HG03066 (cell line): ENCODE measurements around the gene MUC2.

Source experiments
- ATAC-seq: cut with Tn5 transposase; IDR thresholded peaks from one replicate; pipeline ENCODE4 v1.9.1; 2021; ENCODE audit warnings: low read depth; ENCODE audit not compliant: unreplicated experiment

The MUC2 gene

GRCh38 chr11:1036303-1036923 lies 38.3 kb upstream of the MUC2 start, which contains the start of gene MUC6:
Gene MUC6 (minus strand): TSS chr11:1036718. CDS start chr11:1036655, 63 bp downstream.
- no peak for ATAC-seq

GRCh38 chr11:1036931-1037330 lies 37.7 kb upstream of the MUC2 start:
- ATAC-seq = no peak

- ATAC-seq = no peak
These were observed 37.1 kb upstream of the MUC2 start for GRCh38 chr11:1037506-1038055.

- ATAC-seq = no peak
These were observed 36.3 kb upstream of the MUC2 start for GRCh38 chr11:1038361-1038760.

DNA sequence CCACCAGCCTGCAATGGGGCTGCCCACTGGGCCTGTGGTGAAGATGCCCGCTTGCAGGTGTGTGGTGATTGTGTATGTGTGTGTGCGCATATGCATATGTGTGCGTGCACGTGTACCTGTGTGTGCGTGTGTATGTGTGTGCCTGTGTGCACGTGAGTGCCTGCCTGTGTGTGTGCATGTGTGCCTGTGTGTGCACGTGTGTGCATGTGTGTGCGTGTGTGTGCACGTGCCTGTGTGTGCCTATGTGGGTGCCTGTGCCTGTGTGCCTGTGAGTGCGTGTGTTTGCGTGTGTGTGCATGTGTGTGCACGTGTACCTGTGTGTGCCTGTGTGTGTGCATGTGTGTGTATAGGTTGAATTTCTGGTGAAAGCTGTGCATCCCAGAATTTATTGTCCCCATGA lies 35.8 kb upstream of the MUC2 start:
- no peak for ATAC-seq

GRCh38 chr11:1039481-1040427 lies 34.9 kb upstream of the MUC2 start:
- ATAC-seq = no peak

DNA sequence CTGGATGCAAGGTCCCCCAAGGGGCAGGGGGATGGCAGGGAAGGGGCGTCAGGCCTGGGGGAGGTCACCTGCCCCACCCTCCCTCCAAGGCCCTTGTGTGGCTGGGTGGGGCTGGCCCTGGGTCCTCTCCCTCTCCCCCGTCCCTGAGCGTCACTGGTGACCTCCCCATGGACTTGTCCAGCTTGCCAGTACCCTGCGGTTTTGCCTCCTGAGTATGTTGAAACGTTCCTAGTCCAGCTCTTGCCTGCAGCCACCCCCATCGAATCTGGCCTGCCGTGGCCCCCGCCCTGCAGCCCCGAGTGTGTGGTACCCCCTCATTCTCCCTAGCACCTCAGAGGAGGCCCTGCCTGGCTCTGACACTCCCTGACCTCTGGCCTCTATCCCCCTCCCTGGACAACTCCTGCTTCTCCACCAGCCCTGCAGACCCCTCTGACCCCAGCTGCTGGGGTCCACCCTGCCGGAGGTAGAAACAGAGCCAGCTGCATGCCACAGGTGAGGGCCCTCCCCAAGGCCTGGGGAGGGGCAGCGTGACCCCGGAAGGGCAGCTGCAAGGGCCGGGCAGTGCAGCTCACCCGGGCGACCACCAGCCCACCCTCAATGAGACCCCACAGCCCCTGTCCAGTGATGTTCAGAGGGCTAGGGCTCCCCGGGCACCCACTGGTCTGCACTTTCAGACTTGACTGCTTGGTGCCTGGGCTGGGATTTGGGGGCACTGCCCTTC lies 34.1 kb upstream of the MUC2 start:
- no peak for ATAC-seq

GRCh38 chr11:1041149-1041467 lies 33.6 kb upstream of the MUC2 start:
- no peak for ATAC-seq

DNA sequence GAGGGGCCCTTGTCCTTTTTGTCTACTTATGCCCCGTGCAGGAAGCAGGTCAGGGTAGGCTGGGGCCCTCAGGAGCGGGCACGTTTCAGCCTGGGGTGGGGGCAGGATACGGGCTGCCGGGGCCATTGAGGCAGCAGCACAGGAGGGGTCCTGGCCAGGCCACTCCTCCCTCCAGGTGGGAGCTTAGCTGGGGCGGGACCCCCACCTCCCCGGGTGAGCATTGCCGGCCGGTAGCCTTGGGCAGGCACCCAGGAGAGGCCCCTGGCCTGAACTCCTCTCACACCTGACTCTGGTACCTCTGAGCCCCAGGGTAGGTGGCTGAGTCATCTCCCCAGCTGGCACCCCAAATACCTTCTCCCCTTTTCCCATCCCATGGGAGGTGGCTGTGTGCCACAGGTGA lies 33.2 kb upstream of the MUC2 start:
- no peak for ATAC-seq

DNA sequence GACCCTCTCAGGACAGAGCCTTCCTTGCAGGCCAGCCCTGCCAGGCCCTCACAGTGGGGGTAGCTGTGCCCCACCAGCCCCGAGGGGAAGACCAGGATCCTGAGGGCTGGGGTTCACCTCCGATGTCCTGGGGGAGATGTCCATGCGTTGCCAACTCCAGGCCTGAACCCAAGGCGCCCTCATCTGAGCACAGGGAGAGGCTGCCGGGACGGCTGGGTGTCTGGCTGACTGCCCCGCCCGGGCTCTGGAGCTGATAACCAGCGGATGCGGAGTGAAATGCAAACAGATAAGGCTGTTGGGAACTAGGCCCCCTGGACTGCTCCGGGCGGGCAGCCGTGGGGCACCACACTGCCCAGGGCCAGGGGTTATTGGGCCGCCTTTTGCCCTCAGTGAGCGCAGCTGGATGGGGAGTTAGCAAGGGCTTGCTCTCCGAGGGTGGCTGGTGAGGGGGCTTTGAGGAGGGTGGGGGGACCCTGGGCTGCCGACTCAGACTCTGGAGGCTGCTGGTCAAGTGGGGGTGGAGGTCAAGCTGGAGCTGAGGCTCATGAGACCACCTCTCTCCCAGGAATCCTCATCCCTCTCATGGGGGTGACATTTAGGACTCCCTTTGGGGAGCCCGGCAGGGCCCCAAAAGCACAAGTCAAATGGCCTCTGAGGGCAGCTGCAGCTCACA lies 32.6 kb upstream of the MUC2 start:
- ATAC-seq = no peak

DNA sequence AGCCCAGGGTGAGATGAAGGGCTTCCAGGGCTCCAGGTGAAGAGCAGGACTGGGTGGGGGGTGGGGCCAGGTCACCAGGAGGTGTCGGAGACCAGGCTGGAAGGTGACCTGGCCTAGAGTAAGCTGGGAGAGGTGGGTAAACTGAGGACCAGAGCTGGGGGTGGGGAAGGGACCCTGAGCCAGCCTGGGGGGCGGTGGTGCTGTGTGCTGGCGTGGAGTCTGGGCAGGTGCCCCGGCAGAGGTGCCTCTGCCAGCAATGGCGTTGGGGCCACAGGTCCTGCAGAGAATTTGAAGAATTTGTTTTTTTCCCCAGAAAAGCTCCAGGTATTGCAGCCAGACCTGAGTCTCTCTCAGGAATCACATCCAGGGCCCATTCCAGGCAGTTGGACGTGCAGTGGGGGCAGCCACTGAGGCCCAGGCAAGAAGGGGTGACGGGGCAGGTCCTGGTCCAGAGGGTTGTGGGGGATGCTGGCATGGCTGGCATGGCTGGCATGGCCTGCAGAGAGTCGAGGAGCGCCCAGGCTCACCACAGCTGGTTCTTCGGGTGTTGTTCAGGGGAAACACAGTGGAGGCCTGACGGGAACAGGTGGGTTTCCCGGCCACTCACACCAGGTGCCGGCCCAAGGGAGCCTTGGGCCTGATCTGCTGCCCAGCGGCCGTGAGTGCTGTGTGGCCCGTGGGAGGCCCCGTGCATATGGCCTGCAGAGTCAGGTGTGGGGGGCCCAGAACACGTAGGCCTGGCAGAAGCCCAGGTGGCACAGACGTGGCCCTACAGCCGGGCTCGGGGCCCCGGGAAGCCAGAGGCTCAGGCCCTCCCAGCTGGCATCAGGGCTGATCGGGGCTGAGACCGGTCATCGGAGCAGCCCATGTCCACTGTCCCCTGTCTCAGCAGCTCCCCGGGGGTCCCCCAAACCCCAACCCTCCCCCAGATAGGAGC lies 31.8 kb upstream of the MUC2 start:
- no peak for ATAC-seq

DNA sequence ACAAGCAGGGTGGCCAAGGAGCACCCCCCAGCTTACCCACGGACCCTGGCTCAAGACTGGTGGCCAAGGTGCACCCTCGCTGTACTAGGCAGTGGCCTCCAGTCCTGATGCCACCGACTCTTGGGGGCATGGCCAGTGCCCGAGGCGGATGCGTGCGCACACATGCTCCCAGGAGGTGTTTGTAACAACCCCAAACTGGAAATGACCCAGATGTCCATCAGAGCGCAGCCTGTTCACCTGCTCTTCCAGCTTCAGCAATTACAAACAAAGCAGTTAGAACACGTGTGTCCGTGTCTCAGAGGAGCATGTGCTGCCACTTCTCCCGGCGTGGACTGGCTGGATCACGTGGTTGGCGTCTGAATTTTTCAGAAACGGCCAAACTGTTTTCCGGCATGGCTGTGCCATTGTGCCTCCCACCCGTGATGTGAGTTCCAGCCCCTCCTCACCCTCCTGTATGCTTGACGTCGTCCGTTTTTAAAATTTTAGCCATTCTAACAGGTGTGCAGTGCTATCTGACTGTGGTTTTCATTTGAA lies 31.0 kb upstream of the MUC2 start:
- ATAC-seq = no peak

- no peak for ATAC-seq
These were observed 30.5 kb upstream of the MUC2 start for GRCh38 chr11:1044160-1044559.

DNA sequence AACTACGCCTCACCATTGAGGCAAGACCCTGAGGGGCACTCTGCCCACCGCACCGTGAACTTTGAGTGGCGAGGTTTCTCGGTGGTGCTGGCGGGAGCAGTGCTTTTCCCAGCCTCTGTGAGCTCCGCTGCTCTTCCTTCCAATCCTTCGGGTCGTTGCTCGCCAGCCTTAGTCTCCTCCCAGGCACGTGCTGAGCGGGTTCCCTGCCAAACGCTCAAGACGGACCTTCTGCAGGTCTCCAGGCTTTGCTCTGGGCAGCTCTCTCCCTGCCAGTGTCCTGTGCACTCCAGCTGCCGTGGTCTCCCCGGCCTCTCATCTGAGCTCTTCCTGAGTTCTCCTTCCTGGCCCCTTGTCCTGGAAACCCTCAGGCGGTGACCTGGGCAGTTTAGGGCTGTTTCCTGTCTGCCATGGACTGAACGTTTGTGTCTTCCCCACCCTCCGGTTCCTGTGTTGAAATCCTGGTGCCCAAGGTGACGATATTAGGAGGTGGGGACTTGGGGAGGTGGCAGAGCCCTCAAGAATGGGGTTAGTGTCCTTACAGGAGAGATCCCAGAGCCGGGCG lies 27.0 kb upstream of the MUC2 start:
- ATAC-seq = no peak

DNA sequence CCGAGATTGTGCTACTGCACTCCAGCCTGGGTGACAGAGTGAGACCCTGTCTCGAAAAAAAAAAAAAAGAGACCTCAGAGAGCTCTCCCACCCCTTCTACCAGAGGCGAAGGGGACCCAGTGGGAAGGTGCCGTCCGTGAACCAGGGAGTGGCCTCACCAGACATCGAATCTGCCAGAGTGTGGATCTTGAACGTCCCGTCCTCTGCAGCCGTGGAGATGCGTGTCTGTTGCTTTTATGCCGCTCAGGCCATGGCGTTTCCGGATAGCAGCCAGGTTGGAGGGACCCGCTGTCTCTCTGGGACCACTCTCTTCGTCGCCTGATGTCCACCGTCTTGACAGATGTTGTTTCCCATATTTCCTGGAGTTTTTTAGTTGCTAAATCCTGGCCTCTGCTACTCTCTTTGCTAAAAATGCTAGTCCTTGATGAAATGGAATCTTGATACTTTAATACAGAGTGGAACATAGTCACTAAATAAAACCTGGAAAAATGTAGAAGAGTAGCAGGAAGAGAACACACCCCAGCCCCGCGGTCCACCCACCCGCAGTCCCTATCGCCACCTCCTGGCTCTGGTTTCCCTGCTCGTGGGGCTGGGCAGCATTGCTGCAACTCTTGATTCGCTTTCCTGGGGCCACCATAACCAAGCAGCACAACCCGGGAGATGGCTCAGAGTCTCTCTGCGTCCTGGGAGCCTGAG lies 26.2 kb upstream of the MUC2 start:
- no peak for ATAC-seq

DNA sequence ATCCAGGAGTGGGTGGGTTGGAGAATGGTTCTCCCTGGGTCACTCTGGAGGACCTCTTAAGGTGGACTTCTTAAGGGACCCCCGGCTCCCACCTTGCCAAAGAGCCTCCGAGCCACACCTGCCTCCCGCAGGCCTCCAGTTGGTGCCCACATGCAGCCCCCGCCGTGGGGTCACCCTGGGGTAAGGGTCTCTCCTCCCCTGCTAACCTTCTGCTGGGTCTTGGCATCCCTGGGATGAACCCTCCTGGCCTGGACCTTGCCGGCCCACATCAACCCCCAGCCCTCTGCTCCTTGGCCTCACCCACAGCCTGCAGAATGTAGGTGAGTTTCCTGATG lies 25.6 kb upstream of the MUC2 start:
- ATAC-seq = no peak

GRCh38 chr11:1049431-1049891 lies 25.2 kb upstream of the MUC2 start:
- ATAC-seq = no peak

GRCh38 chr11:1049911-1050580 lies 24.6 kb upstream of the MUC2 start:
- no peak for ATAC-seq
